HFF-Myc (cell line): Measurements from ENCODE around the gene IGFLR1.

Experiments used
- DNase-seq: peaks from one replicate; pipeline ENCODE4 v3.0.0-alpha.2; 2011; ENCODE audit warnings: low read depth; ENCODE audit errors: extremely low read depth
- H3K4me3 ChIP-seq: replicated peaks from 2 replicates; pipeline ENCODE4 v1.5.1; 2011; ENCODE audit warnings: low read depth, mild to moderate bottlenecking, control low read depth, low read length
- CTCF ChIP-seq: IDR thresholded peaks from 2 replicates; pipeline ENCODE4 v1.5.1; 2012; ENCODE audit warnings: mild to moderate bottlenecking, low read depth, low read length, control low read depth; ENCODE audit errors: missing control alignments

The IGFLR1 gene

GRCh38 chr19:35732540-35733179 is 9.6 kb downstream of the IGFLR1 start:
- no peak for TF ChIP-seq CTCF
- no peak for DNase-seq
- no peak overlapping the region for H3K4me3 ChIP-seq

- no peak for TF ChIP-seq CTCF
- no peak for DNase-seq
- no peak overlapping the region for H3K4me3 ChIP-seq
Observed at GRCh38 chr19:35731779-35732405, 10.4 kb downstream of the IGFLR1 start.

GRCh38 chr19:35731353-35731752 is 10.9 kb downstream of the IGFLR1 start:
- DNase-seq, result no peak
- H3K4me3 ChIP-seq, result no peak overlapping the region
- TF ChIP-seq CTCF, result no peak

GRCh38 chr19:35730326-35730725 is 11.9 kb downstream of the IGFLR1 start:
- no peak for TF ChIP-seq CTCF
- H3K4me3 ChIP-seq, result no peak overlapping the region
- no peak for DNase-seq

GRCh38 chr19:35729763-35730162 is 12.5 kb downstream of the IGFLR1 start:
- no peak for DNase-seq
- no peak for TF ChIP-seq CTCF
- H3K4me3 ChIP-seq, result no peak overlapping the region

- no peak for DNase-seq
- no peak for TF ChIP-seq CTCF
- H3K4me3 ChIP-seq, result no peak overlapping the region
Observed at GRCh38 chr19:35729021-35729420, 13.2 kb downstream of the IGFLR1 start.
